ENCODE results near the gene STAM.

The STAM gene

DNA sequence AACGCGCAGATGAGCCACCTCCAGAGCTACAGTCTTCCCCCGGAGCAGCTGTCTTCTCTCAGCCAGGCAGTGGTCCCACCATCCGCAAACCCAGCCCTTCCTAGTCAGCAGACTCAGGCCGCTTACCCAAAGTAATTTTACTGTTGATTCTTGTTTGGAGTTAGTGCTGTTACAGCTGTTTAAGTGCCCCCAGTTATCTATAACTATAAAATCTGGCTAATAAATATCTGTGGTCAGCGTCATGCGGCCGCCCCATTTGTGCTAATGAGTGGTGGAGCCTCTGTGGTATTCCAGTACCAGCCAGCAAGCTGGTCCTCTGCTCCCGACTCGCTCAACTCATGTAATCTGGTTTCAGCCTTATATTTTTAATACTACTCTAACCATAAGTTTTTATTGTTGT lies 64.9 kb downstream of the STAM start:
- H4K20me1 ChIP-seq (ENCODE audit: insufficient read depth, low read length, poor library complexity, severe bottlenecking) = no peaks in the 10 kb centered on the region
- H3K9ac ChIP-seq (ENCODE audit: low read depth, low read length, poor library complexity, severe bottlenecking) = no peak overlapping the region
- H3K36me3 ChIP-seq (ENCODE audit: insufficient read depth, low read length) = peaks cover 75% of the 10 kb centered on the region; the same call in 1 of the 2 replicates
- no peak overlapping the region for H3K4me3 ChIP-seq (ENCODE audit: low read length, poor library complexity, severe bottlenecking)
- H3K4me2 ChIP-seq (ENCODE audit: low read depth, low read length, poor library complexity, severe bottlenecking) = no peak overlapping the region
- peaks cover under 1% of the 10 kb centered on the region for H3K4me1 ChIP-seq (ENCODE audit: insufficient read depth, low read length, poor library complexity, severe bottlenecking)
- no peaks in the 10 kb centered on the region for H3K79me2 ChIP-seq (ENCODE audit: insufficient read depth, low read length)
- no peak for TF ChIP-seq EZH2phosphoT487 (IDR thresholded peaks at IDR 0.05; ENCODE audit: borderline replicate concordance)
- TF ChIP-seq, protein P1, sequence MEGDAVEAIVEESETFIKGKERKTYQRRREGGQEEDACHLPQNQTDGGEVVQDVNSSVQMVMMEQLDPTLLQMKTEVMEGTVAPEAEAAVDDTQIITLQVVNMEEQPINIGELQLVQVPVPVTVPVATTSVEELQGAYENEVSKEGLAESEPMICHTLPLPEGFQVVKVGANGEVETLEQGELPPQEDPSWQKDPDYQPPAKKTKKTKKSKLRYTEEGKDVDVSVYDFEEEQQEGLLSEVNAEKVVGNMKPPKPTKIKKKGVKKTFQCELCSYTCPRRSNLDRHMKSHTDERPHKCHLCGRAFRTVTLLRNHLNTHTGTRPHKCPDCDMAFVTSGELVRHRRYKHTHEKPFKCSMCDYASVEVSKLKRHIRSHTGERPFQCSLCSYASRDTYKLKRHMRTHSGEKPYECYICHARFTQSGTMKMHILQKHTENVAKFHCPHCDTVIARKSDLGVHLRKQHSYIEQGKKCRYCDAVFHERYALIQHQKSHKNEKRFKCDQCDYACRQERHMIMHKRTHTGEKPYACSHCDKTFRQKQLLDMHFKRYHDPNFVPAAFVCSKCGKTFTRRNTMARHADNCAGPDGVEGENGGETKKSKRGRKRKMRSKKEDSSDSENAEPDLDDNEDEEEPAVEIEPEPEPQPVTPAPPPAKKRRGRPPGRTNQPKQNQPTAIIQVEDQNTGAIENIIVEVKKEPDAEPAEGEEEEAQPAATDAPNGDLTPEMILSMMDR (conservative IDR thresholded peaks at IDR 0.05; ENCODE audit: low read length) = no peak
- H2AFZ ChIP-seq (ENCODE audit: low read length) = no peak overlapping the region
- no peaks in the 10 kb centered on the region for H3K9me3 ChIP-seq (ENCODE audit: insufficient read depth, low read depth, low read length)
- no peaks in the 10 kb centered on the region for H3K9me2 ChIP-seq (replicated peaks; ENCODE audit: low read depth, low read length)
- no peaks in the 10 kb centered on the region for H3F3A ChIP-seq (ENCODE audit: low read depth)
- H3K27me3 ChIP-seq (ENCODE audit: insufficient read depth, low read length, poor library complexity, severe bottlenecking) = no peaks in the 10 kb centered on the region

DNA sequence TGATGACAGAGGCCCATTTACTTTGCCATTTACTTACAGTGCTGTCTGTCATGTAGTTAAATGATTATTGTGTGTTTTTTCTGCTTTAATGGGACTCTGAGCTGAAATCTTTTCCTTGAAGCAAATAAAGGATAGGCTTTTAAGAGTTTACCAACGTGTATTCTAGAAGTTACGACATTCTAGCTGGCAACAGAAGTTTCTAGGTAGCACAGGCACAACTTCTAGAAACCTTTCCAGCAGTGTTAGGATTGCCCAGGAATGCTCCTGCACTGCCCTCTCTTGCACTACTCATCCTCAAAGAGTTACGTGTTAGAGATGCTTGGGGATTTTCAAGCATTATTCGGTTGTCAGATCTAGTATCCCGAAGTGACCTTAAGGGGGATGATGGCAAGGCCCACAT lies 65.5 kb downstream of the STAM start:
- Histone ChIP-seq H3K36me3 (ENCODE audit: insufficient read depth, low read length) (peaks cover 77% of the 10 kb centered on the region; the same call in 1 of the 2 replicates), H4K20me1 (ENCODE audit: insufficient read depth, low read length, poor library complexity, severe bottlenecking) (no peaks in the 10 kb centered on the region), H3K79me2 (ENCODE audit: insufficient read depth, low read length) (no peaks in the 10 kb centered on the region), H3K9me3 (ENCODE audit: insufficient read depth, low read depth, low read length) (no peaks in the 10 kb centered on the region), H3K9ac (ENCODE audit: low read depth, low read length, poor library complexity, severe bottlenecking) (peak overlapping the region; percentile 7), H3K4me2 (ENCODE audit: low read depth, low read length, poor library complexity, severe bottlenecking) (no peak overlapping the region), H3F3A (ENCODE audit: low read depth) (no peaks in the 10 kb centered on the region), H3K27me3 (ENCODE audit: insufficient read depth, low read length, poor library complexity, severe bottlenecking) (no peaks in the 10 kb centered on the region), H2AFZ (ENCODE audit: low read length) (no peak overlapping the region), H3K4me1 (ENCODE audit: insufficient read depth, low read length, poor library complexity, severe bottlenecking) (no peaks in the 10 kb centered on the region), H3K4me3 (ENCODE audit: low read length, poor library complexity, severe bottlenecking) (no peak overlapping the region), H3K9me2 (replicated peaks; ENCODE audit: low read depth, low read length) (no peaks in the 10 kb centered on the region)
- TF ChIP-seq, protein P1 (conservative IDR thresholded peaks at IDR 0.05; ENCODE audit: low read length) = no peak
- no peak for TF ChIP-seq EZH2phosphoT487 (IDR thresholded peaks at IDR 0.05; ENCODE audit: borderline replicate concordance)

- no peaks in the 10 kb centered on the region for H3K4me1 ChIP-seq (ENCODE audit: insufficient read depth, low read length, poor library complexity, severe bottlenecking)
- H3K9me3 ChIP-seq (ENCODE audit: insufficient read depth, low read depth, low read length) = no peaks in the 10 kb centered on the region
- no peaks in the 10 kb centered on the region for H3F3A ChIP-seq (ENCODE audit: low read depth)
- no peaks in the 10 kb centered on the region for H3K9me2 ChIP-seq (replicated peaks; ENCODE audit: low read depth, low read length)
- no peak for TF ChIP-seq EZH2phosphoT487 (IDR thresholded peaks at IDR 0.05; ENCODE audit: borderline replicate concordance)
- TF ChIP-seq, protein P1 (conservative IDR thresholded peaks at IDR 0.05; ENCODE audit: low read length) = no peak
- no peak overlapping the region for H3K4me2 ChIP-seq (ENCODE audit: low read depth, low read length, poor library complexity, severe bottlenecking)
- no peak overlapping the region for H3K4me3 ChIP-seq (ENCODE audit: low read length, poor library complexity, severe bottlenecking)
- no peaks in the 10 kb centered on the region for H3K79me2 ChIP-seq (ENCODE audit: insufficient read depth, low read length)
- H2AFZ ChIP-seq (ENCODE audit: low read length) = no peak overlapping the region
- no peaks in the 10 kb centered on the region for H3K27me3 ChIP-seq (ENCODE audit: insufficient read depth, low read length, poor library complexity, severe bottlenecking)
- no peak overlapping the region for H3K9ac ChIP-seq (ENCODE audit: low read depth, low read length, poor library complexity, severe bottlenecking)
- peaks cover 79% of the 10 kb centered on the region for H3K36me3 ChIP-seq (ENCODE audit: insufficient read depth, low read length)
- no peaks in the 10 kb centered on the region for H4K20me1 ChIP-seq (ENCODE audit: insufficient read depth, low read length, poor library complexity, severe bottlenecking)
Observed at GRCh38 chr10:17710181-17710580, 66.2 kb downstream of the STAM start.

Data from Loucy (cell line).